ENCODE measurements around the gene DISP2. TPM values are rescaled to one million over a fixed set of nuclear protein-coding genes. Genes with fewer than 3 reads are reported as not detected.

Gene DISP2
- total RNA-seq, 1 experiment from 2014 or later, result 1.3 TPM

- no peak overlapping the region for H3K18ac ChIP-seq (ENCODE audit: insufficient read length, low read depth, low read length)
- H3K4me2 ChIP-seq (ENCODE audit: insufficient read depth, insufficient read length, low read length), result no peak overlapping the region
- no peak overlapping the region for H2AFZ ChIP-seq (ENCODE audit: low read length)
- no peak overlapping the region for H3K9ac ChIP-seq (ENCODE audit: extremely low read depth, insufficient read length, low read length)
- H2BK12ac ChIP-seq (ENCODE audit: insufficient read length, low read depth, low read length), result no peak overlapping the region
- no peaks in the 10 kb centered on the region for H3K9me3 ChIP-seq (ENCODE audit: control insufficient read depth, low read depth, low read length)
- H3K56ac ChIP-seq (ENCODE audit: insufficient read length, low read depth, low read length), result no peak overlapping the region
- H2BK20ac ChIP-seq (ENCODE audit: low read depth, low read length, poor library complexity, severe bottlenecking), result no peak overlapping the region
- Mint-ChIP-seq H3K27ac (peak overlapping the region in 2 of 3 experiments; percentile 28 to 60; a peak in 2 of 7 replicates), H3K9me3 (no peaks in the 10 kb centered on the region), H3K27me3 (ENCODE audit: low read depth) (peaks cover 4% of the 10 kb centered on the region; the same call in 1 of the 2 replicates), H3K4me3 (no peak overlapping the region; a peak in 1 of 5 replicates), H3K4me1 (peaks cover 9 to 12% of the 10 kb centered on the region in 2 experiments), H3K36me3 (ENCODE audit: insufficient read depth in 1 of 3, low read depth in 3 of 3) (peaks cover 4 to 26% (median 24%) of the 10 kb centered on the region in 3 experiments; a peak in 6 of 7 replicates)
- no peaks in the 10 kb centered on the region for H3K79me2 ChIP-seq (ENCODE audit: insufficient read depth, low read length)
- no peaks in the 10 kb centered on the region for H3K27me3 ChIP-seq (ENCODE audit: insufficient read depth, low read length)
- no peak overlapping the region for H2BK15ac ChIP-seq (ENCODE audit: low read depth, low read length)
- no peak overlapping the region for H3K14ac ChIP-seq (ENCODE audit: insufficient read depth, low read length)
- H3K4me1 ChIP-seq (ENCODE audit: insufficient read depth, low read length), result no peaks in the 10 kb centered on the region
- H3K27ac ChIP-seq (ENCODE audit: insufficient read length, low read depth, low read length), result no peak overlapping the region
- no peak overlapping the region for H2BK120ac ChIP-seq (ENCODE audit: low read depth, low read length, poor library complexity, severe bottlenecking)
- WGBS (ENCODE audit: extremely low coverage, insufficient read length, low lambda C conversion rate), result no CpG with 5 or more reads among the region's 3 CpGs
- no peaks in the 10 kb centered on the region for H3K23me2 ChIP-seq (ENCODE audit: insufficient read length, low read depth, low read length, poor library complexity, severe bottlenecking)
- DNase-seq, result peak; percentile 40
- no peak overlapping the region for H4K91ac ChIP-seq (ENCODE audit: insufficient read length, low read depth, low read length)
- H2BK5ac ChIP-seq (ENCODE audit: insufficient read length, low read length), result no peak overlapping the region
- H3K79me1 ChIP-seq (ENCODE audit: insufficient read depth, low read depth, low read length, poor library complexity, severe bottlenecking), result no peaks in the 10 kb centered on the region
- no peaks in the 10 kb centered on the region for H4K20me1 ChIP-seq (ENCODE audit: control insufficient read depth, insufficient read depth, insufficient read length)
- no peak overlapping the region for H3K4ac ChIP-seq (ENCODE audit: low read depth, low read length)
- no peak overlapping the region for H4K5ac ChIP-seq (ENCODE audit: insufficient read length, low read depth, low read length)
- no peak overlapping the region for H3K23ac ChIP-seq (ENCODE audit: insufficient read length, low read depth, low read length)
- H3T11ph ChIP-seq (ENCODE audit: low read length), result no peak overlapping the region
- TF ChIP-seq CTCF (conservative IDR thresholded peaks at IDR 0.05), result no peak
- no peak overlapping the region for H2AK5ac ChIP-seq (ENCODE audit: insufficient read length, low read length)
- no peak overlapping the region for H4K8ac ChIP-seq (replicated peaks; ENCODE audit: insufficient read length, low read depth, low read length)
Observed at GRCh38 chr15:40420793-40421192, 62.8 kb downstream of the DISP2 start.
